Activated B cell treated with CpG ODN at 0.5 μM for 24 hours (primary cell): Measurements from ENCODE around the gene CCR2. TPM values are rescaled to one million over a fixed set of nuclear protein-coding genes. Genes with fewer than 3 reads are reported as not detected.

Source experiments
- ATAC-seq: fragments of 200-7000 bp; cut with Tn5 transposase; one replicate; pipeline ENCODE4 v1.10.0; 2021; ENCODE audit warnings: low read depth, mild to moderate bottlenecking, moderate library complexity
- CTCF ChIA-PET: fragments of 350-600 bp; sonication (Branson Sonifier 250); formaldehyde crosslinking; loops from one replicate; lab custom pipeline; 2021; ENCODE audit warnings: antibody characterized with exemption; lab: Charles Lee
- POLR2A ChIA-PET: fragments of 350-600 bp; sonication (Branson Sonifier 250); formaldehyde crosslinking; loops from one replicate; lab custom pipeline; 2021; ENCODE audit warnings: antibody characterized with exemption; lab: Charles Lee
- DNase-seq: peaks from one replicate; pipeline ENCODE4 v3.0.0; 2022
- H3K27ac Mint-ChIP-seq: one replicate; pipeline ENCODE4 v1.8.0; 2020; ENCODE audit warnings: mixed read lengths
- H3K27me3 Mint-ChIP-seq: one replicate; pipeline ENCODE4 v1.8.0; 2021; ENCODE audit warnings: mixed read lengths
- H3K36me3 Mint-ChIP-seq: one replicate; pipeline ENCODE4 v1.8.0; 2021; ENCODE audit warnings: low read depth, mixed read lengths
- H3K4me1 Mint-ChIP-seq: one replicate; pipeline ENCODE4 v1.8.0; 2021; ENCODE audit warnings: mixed read lengths
- H3K4me3 Mint-ChIP-seq: one replicate; pipeline ENCODE4 v1.8.0; 2020; ENCODE audit warnings: mild to moderate bottlenecking, mixed read lengths
- H3K9me3 Mint-ChIP-seq: one replicate; pipeline ENCODE4 v1.8.0; 2020; ENCODE audit warnings: mixed read lengths
- intact Hi-C: fragments of 100-400 bp; cut with micrococcal nuclease; formaldehyde crosslinking; loops from one replicate; pipeline ENCODE4 v1.15.1; 2024
- total RNA-seq: library from RNA; stranded (reverse); gene quantifications from 2 replicates; pipeline ENCODE4 v1.2.3, GENCODE V29; 2022
- TF ChIP-seq, protein P1 (sequence below): fragments of 200-600 bp; IDR thresholded peaks from one replicate; pipeline ENCODE4 v1.8.0; 2022; ENCODE audit warnings: antibody characterized with exemption, mild to moderate bottlenecking

The CCR2 gene
- total RNA-seq, 1 donor from 2014 or later = 0.16 TPM

DNA sequence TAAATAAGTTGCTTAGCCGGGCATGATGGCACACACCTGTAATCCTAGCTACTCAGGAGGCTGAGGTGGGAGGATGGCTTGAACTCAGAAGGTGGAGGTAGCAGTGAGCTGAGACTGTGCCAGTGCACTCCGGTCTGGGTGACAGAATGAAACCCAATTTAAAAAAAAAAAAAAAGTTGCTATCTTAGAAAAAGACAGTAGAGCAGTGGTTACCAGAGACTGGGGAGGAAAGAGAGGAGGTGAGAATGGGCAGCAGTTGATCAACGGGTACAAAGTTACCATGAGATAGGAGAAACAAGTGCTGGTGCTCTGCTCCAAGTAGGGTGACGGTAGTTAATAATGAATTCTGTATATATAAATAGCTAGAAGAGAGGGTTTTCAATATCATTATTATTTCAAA lies 821 bp upstream of the CCR2 start:
- H3K36me3 Mint-ChIP-seq = no peaks in the 10 kb centered on the region
- TF ChIP-seq, protein P1, sequence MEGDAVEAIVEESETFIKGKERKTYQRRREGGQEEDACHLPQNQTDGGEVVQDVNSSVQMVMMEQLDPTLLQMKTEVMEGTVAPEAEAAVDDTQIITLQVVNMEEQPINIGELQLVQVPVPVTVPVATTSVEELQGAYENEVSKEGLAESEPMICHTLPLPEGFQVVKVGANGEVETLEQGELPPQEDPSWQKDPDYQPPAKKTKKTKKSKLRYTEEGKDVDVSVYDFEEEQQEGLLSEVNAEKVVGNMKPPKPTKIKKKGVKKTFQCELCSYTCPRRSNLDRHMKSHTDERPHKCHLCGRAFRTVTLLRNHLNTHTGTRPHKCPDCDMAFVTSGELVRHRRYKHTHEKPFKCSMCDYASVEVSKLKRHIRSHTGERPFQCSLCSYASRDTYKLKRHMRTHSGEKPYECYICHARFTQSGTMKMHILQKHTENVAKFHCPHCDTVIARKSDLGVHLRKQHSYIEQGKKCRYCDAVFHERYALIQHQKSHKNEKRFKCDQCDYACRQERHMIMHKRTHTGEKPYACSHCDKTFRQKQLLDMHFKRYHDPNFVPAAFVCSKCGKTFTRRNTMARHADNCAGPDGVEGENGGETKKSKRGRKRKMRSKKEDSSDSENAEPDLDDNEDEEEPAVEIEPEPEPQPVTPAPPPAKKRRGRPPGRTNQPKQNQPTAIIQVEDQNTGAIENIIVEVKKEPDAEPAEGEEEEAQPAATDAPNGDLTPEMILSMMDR = no peak
- H3K27ac Mint-ChIP-seq = no peak overlapping the region
- intact Hi-C loops = no loop called here
- no peaks in the 10 kb centered on the region for H3K27me3 Mint-ChIP-seq
- ChIA-PET CTCF (interaction anchor here (0.6 to 1.5 kb wide), 4 partner anchors 9 to 415 kb away, joined by 3 to 4 read pairs (median 3); no protein-coding TSS in a partner anchor), POLR2A (no interaction called here)
- H3K9me3 Mint-ChIP-seq = no peaks in the 10 kb centered on the region
- peaks cover 81% of the 10 kb centered on the region for H3K4me1 Mint-ChIP-seq
- ATAC-seq (no peak), DNase-seq (no peak)
- H3K4me3 Mint-ChIP-seq = peak overlapping the region; percentile 42

DNA sequence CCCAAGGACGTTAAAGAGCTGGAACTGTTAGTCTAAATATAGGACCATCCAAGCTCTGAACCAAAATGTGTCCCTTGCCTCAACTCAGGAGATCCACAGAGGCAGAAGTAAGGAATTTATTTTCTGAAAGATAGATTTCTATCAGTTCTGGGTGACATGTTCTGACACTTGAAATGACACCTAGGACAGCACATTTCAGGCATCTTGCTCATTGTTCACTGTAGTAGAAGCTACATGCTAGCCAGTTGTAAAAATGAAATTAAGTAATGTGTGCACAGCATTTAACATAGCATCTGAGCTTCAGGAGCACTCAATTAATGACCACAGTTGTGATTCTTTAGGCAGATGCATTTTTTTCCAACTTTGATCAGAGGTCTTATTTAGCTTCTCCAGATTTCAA lies 567 bp downstream of the CCR2 start:
- ATAC-seq (no peak), DNase-seq (no peak)
- H3K27ac Mint-ChIP-seq = no peak overlapping the region
- H3K27me3 Mint-ChIP-seq = no peaks in the 10 kb centered on the region
- H3K9me3 Mint-ChIP-seq = no peaks in the 10 kb centered on the region
- TF ChIP-seq, protein P1 = no peak
- H3K4me1 Mint-ChIP-seq = peaks cover 72% of the 10 kb centered on the region
- ChIA-PET CTCF (interaction anchor here (1.5 to 1.6 kb wide), 2 partner anchors 14 to 78 kb away, joined by 3 to 4 read pairs; no protein-coding TSS in a partner anchor), POLR2A (no interaction called here)
- no peak overlapping the region for H3K4me3 Mint-ChIP-seq
- no peaks in the 10 kb centered on the region for H3K36me3 Mint-ChIP-seq
- intact Hi-C loops = no loop called here

DNA sequence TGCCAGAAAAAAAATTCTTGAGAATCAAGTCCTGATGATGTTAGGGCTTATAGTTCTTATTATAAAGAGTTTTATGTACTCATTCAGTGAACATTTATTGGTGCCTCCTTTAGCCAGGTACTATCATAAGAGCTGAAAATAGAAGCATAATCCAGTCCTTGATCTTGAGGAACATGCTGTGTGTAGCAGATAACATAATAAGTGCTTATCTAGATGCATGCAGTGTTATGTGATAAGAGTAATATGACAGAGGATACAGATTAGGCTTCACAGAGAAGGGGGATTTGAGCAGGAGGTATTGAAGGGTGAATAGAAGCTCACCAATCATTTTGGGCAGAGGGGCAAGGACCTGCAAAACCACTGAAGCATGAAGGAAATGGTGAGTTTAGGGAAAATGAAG lies 1.1 kb downstream of the CCR2 start:
- H3K36me3 Mint-ChIP-seq = no peaks in the 10 kb centered on the region
- DNase-seq (no peak), ATAC-seq (no peak)
- H3K27me3 Mint-ChIP-seq = no peaks in the 10 kb centered on the region
- intact Hi-C loops = no loop called here
- no peak overlapping the region for H3K4me3 Mint-ChIP-seq
- peaks cover 72% of the 10 kb centered on the region for H3K4me1 Mint-ChIP-seq
- TF ChIP-seq, protein P1 = no peak
- no peaks in the 10 kb centered on the region for H3K9me3 Mint-ChIP-seq
- CTCF ChIA-PET = interaction anchor here (1.6 kb wide), 1 partner anchor 78 kb away, joined by 4 read pairs; no protein-coding TSS in a partner anchor
- POLR2A ChIA-PET = no interaction called here
- no peak overlapping the region for H3K27ac Mint-ChIP-seq

DNA sequence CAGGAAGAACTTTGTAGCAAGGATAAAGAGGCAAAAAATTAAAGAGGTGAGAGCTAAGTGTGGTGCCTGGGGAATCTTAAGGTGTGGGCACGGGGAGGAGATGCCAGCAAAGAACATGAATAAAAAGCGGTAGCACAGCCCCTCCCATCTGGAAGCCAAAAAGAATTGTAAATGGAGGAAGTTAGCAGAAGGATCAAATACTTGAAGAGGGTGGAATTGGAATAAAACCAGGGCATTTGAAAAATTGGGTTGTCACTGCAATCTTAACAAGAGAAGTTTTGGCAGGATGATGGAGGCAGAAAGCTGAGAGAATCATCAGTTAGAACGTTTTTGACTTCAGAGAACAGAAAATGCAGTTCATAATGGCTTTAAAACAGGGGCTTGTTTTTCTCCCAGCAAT lies 2.4 kb downstream of the CCR2 start:
- H3K27ac Mint-ChIP-seq = no peak overlapping the region
- H3K9me3 Mint-ChIP-seq = no peaks in the 10 kb centered on the region
- POLR2A ChIA-PET = no interaction called here
- H3K4me1 Mint-ChIP-seq = peaks cover 71% of the 10 kb centered on the region
- DNase-seq = no peak
- H3K27me3 Mint-ChIP-seq = no peaks in the 10 kb centered on the region
- TF ChIP-seq, protein P1 = no peak
- intact Hi-C loops = no loop called here
- CTCF ChIA-PET = no interaction called here
- no peaks in the 10 kb centered on the region for H3K36me3 Mint-ChIP-seq
- no peak overlapping the region for H3K4me3 Mint-ChIP-seq
- ATAC-seq = no peak

DNA sequence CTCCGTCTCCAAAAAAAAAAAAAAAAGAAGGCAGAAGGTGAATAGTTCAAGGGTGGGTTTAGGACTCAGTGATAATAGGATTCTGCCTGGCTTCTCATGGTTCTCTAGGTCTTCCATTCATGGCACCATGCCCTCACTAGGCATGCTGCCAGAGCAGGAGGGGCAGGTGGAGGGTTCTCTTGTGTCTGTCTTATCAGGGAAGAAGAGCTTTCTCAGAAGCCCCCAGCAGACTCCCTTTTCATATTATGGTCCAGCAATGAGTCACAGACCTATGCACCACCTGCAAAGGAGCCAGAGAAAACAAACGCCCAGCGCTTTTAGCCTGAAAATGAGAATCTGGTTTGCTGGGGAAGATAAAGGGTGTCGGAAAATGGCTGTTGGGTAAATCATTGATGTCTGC lies 3.0 kb downstream of the CCR2 start:
- Mint-ChIP-seq H3K4me1 (peaks cover 72% of the 10 kb centered on the region), H3K27ac (peak overlapping the region; percentile 28), H3K4me3 (no peak overlapping the region), H3K27me3 (no peaks in the 10 kb centered on the region), H3K9me3 (no peaks in the 10 kb centered on the region), H3K36me3 (no peaks in the 10 kb centered on the region)
- no peak for DNase-seq
- ATAC-seq = no peak
- POLR2A ChIA-PET = no interaction called here
- CTCF ChIA-PET = no interaction called here
- TF ChIP-seq, protein P1 = no peak
- intact Hi-C loops = no loop called here
